Right atrium auricular region (tissue), 2 donors: ENCODE data around the gene DLST. TPM values are rescaled to one million over a fixed set of nuclear protein-coding genes. Genes with fewer than 3 reads are reported as not detected.

ENCODE experiments used
- DNase-seq: peaks from one replicate; pipeline ENCODE4 v3.0.0-alpha.2; 2019; ENCODE audit warnings: low spot score
- H3K27ac ChIP-seq, 2 donors: fragments of 200-600 bp; sonication (generic); 1 replicate in 1 of 2; 2 replicates in 1 of 2; pipeline ENCODE4 v1.5.1; 2016 to 2019
- H3K27me3 ChIP-seq, 2 donors: fragments of 200-600 bp; sonication (generic); one replicate each; pipeline versions ENCODE4 v1.5.1 to v1.6.0; 2017 to 2019
- H3K36me3 ChIP-seq: fragments of 200-600 bp; sonication (generic); one replicate; pipeline ENCODE4 v1.5.1; 2016
- H3K4me1 ChIP-seq, 2 donors: fragments of 200-600 bp; sonication (generic); one replicate each; pipeline versions ENCODE4 v1.5.1 to v1.6.0; 2017 to 2019
- H3K4me3 ChIP-seq, 2 donors: fragments of 200-600 bp; sonication (generic); 1 replicate in 1 of 2; 2 replicates in 1 of 2; pipeline ENCODE4 v1.5.1; 2017 to 2019; ENCODE audit warnings: mild to moderate bottlenecking in 1 of 2, moderate library complexity in 1 of 2
- H3K9me3 ChIP-seq, 2 donors: fragments of 200-600 bp; sonication (generic); one replicate each; pipeline ENCODE4 v1.5.1; 2019
- CTCF ChIP-seq, 2 donors: fragments of 200-600 bp; sonication (generic); IDR thresholded peaks; one replicate each; pipeline ENCODE4 v1.5.1; 2019; ENCODE audit warnings: antibody characterized with exemption in 2 of 2
- total RNA-seq, 2 donors: library from RNA; depleted of rRNA; stranded (reverse); fragments of >200 nt; gene quantifications; one replicate each; pipeline ENCODE4 v1.1.0, GENCODE V29; 2016

The DLST gene
- total RNA-seq, 2 donors from 2014 or later = 71.1 to 105 TPM

GRCh38 chr14:74915826-74916225 lies 34.1 kb downstream of the DLST start:
- DNase-seq = no peak
- no peak overlapping the region for H3K4me3 ChIP-seq
- no peak for TF ChIP-seq CTCF (IDR thresholded peaks at IDR 0.05)
- peaks cover 0 to 35% of the 10 kb centered on the region in 2 donors for H3K4me1 ChIP-seq
- no peaks in the 10 kb centered on the region for H3K9me3 ChIP-seq
- peak overlapping the region; percentile 23 to 71 for H3K27ac ChIP-seq
- no peaks in the 10 kb centered on the region for H3K36me3 ChIP-seq
- H3K27me3 ChIP-seq = no peaks in the 10 kb centered on the region

- Histone ChIP-seq H3K9me3 (no peaks in the 10 kb centered on the region), H3K27ac (peak overlapping the region; percentile 71 to 83), H3K4me1 (peaks cover 0 to 35% of the 10 kb centered on the region in 2 donors), H3K36me3 (no peaks in the 10 kb centered on the region), H3K4me3 (no peak overlapping the region), H3K27me3 (no peaks in the 10 kb centered on the region)
- TF ChIP-seq CTCF (IDR thresholded peaks at IDR 0.05) = no peak
- no peak for DNase-seq
These were observed 35.4 kb downstream of the DLST start for GRCh38 chr14:74917178-74917543.

GRCh38 chr14:74917646-74918081 lies 35.9 kb downstream of the DLST start:
- no peaks in the 10 kb centered on the region for H3K9me3 ChIP-seq
- peak; percentile 76 for DNase-seq
- peaks cover 0 to 39% of the 10 kb centered on the region in 2 donors for H3K4me1 ChIP-seq
- no peak overlapping the region for H3K4me3 ChIP-seq
- no peaks in the 10 kb centered on the region for H3K27me3 ChIP-seq
- H3K27ac ChIP-seq = peak overlapping the region; percentile 71 to 83
- no peak for TF ChIP-seq CTCF (IDR thresholded peaks at IDR 0.05)
- no peaks in the 10 kb centered on the region for H3K36me3 ChIP-seq

- Histone ChIP-seq H3K27ac (peak overlapping the region; percentile 71 to 83), H3K4me1 (peaks cover 0 to 44% of the 10 kb centered on the region in 2 donors)
- no peak for DNase-seq
These were observed 36.7 kb downstream of the DLST start for GRCh38 chr14:74918380-74918779.

GRCh38 chr14:74919421-74920165 lies 37.9 kb downstream of the DLST start:
- DNase-seq = no peak
- no peak overlapping the region for H3K4me3 ChIP-seq
- H3K36me3 ChIP-seq = no peaks in the 10 kb centered on the region
- TF ChIP-seq CTCF (IDR thresholded peaks at IDR 0.05) = no peak
- H3K27ac ChIP-seq = no peak overlapping the region
- H3K4me1 ChIP-seq = peaks cover 0 to 45% of the 10 kb centered on the region in 2 donors
- H3K9me3 ChIP-seq = no peaks in the 10 kb centered on the region
- no peaks in the 10 kb centered on the region for H3K27me3 ChIP-seq

More at GRCh38 chr14:74918380-74918779, 36.7 kb downstream of the DLST start:
- no peaks in the 10 kb centered on the region for H3K9me3 ChIP-seq
- no peaks in the 10 kb centered on the region for H3K36me3 ChIP-seq
- no peak for TF ChIP-seq CTCF (IDR thresholded peaks at IDR 0.05)
- no peak overlapping the region for H3K4me3 ChIP-seq
- H3K27me3 ChIP-seq = no peaks in the 10 kb centered on the region
